Erythroblast (primary cell): Measurements from ENCODE around the gene DAAM1.
A peak's percentile ranks its signal among the peaks of the same experiment; 100 is the strongest.

ENCODE experiments used
- DNase-seq, 2 experiments: peaks; one replicate each; lab custom pipeline; 2025; lab: John Stamatoyannopoulos, UW
- GATA1 ChIP-seq: IDR thresholded peaks from 2 replicates; pipeline ENCODE4 v1.6.1; 2011; ENCODE audit warnings: low read depth, mild to moderate bottlenecking, control low read depth, low read length, moderate library complexity
- POLR2A ChIP-seq: IDR thresholded peaks from 2 replicates; pipeline ENCODE4 v1.6.1; 2011; ENCODE audit warnings: mild to moderate bottlenecking, low read length

DAAM1 gene

GRCh38 chr14:59269466-59269865 is 81.0 kb downstream of the DAAM1 start:
- no peak for TF ChIP-seq GATA1
- TF ChIP-seq POLR2A: no peak
- no peak for DNase-seq

- TF ChIP-seq GATA1 (no peak), POLR2A (no peak)
- no peak for DNase-seq
Measured at GRCh38 chr14:59271256-59271655, 82.8 kb downstream of the DAAM1 start.

GRCh38 chr14:59271734-59272133 is 83.3 kb downstream of the DAAM1 start:
- TF ChIP-seq POLR2A (no peak), GATA1 (no peak)
- DNase-seq: no peak

GRCh38 chr14:59272633-59273032 is 84.2 kb downstream of the DAAM1 start:
- no peak for TF ChIP-seq POLR2A
- TF ChIP-seq GATA1: no peak
- DNase-seq: no peak

- TF ChIP-seq GATA1 (no peak), POLR2A (no peak)
- no peak for DNase-seq
Measured at GRCh38 chr14:59273737-59274136, 85.3 kb downstream of the DAAM1 start.

GRCh38 chr14:59274991-59275391 is 86.5 kb downstream of the DAAM1 start:
- peak in 1 of 2 experiments; percentile 32 for DNase-seq
- TF ChIP-seq GATA1: no peak
- TF ChIP-seq POLR2A: no peak

- no peak for TF ChIP-seq GATA1
- DNase-seq: peak in 1 of 2 experiments; percentile 53
Measured at GRCh38 chr14:59275668-59276067, 87.2 kb downstream of the DAAM1 start.

- TF ChIP-seq GATA1 (no peak), POLR2A (no peak)
- peak in 1 of 2 experiments; percentile 34 for DNase-seq
Measured at GRCh38 chr14:59276235-59276634, 87.8 kb downstream of the DAAM1 start.

GRCh38 chr14:59277659-59278058 is 89.2 kb downstream of the DAAM1 start:
- TF ChIP-seq POLR2A (no peak), GATA1 (no peak)
- DNase-seq: peak in 1 of 2 experiments; percentile 1

- TF ChIP-seq POLR2A (no peak), GATA1 (no peak)
- peak in 1 of 2 experiments; percentile 47 for DNase-seq
Measured at GRCh38 chr14:59278111-59278510, 89.6 kb downstream of the DAAM1 start.

- TF ChIP-seq POLR2A (no peak), GATA1 (no peak)
- DNase-seq: no peak
Measured at GRCh38 chr14:59280961-59281360, 92.5 kb downstream of the DAAM1 start.

GRCh38 chr14:59281609-59282377 is 93.3 kb downstream of the DAAM1 start:
- no peak for TF ChIP-seq GATA1
- no peak for TF ChIP-seq POLR2A

GRCh38 chr14:59282378-59282765 is 93.9 kb downstream of the DAAM1 start:
- peak in 1 of 2 experiments; percentile 12 for DNase-seq
- TF ChIP-seq POLR2A (no peak), GATA1 (no peak)

More at GRCh38 chr14:59281609-59282377, 93.3 kb downstream of the DAAM1 start:
- DNase-seq: no peak

- DNase-seq: peak in 1 of 2 experiments; percentile 13
- no peak for TF ChIP-seq GATA1
- TF ChIP-seq POLR2A: no peak
Measured at GRCh38 chr14:59283361-59283760, 94.9 kb downstream of the DAAM1 start.

- no peak for DNase-seq
Measured at GRCh38 chr14:59284059-59284458, 95.6 kb downstream of the DAAM1 start.

More at GRCh38 chr14:59284059-59284458, 95.6 kb downstream of the DAAM1 start:
- no peak for TF ChIP-seq POLR2A
- no peak for TF ChIP-seq GATA1
